K562 (cell line): ENCODE data around the gene CLSTN1. TPM values are rescaled to one million over a fixed set of nuclear protein-coding genes. Genes with fewer than 3 reads are reported as not detected.

Experiments
- ATAC-seq: fragments of 200-7000 bp; cut with Tn5 transposase; 3 replicates; pipeline ENCODE4 v1.9.1; 2020; ENCODE audit warnings: moderate library complexity
- BruUV-seq: library from RNA; stranded (reverse); fragments of 400-500 nt; replicated peaks from 2 replicates; lab custom pipeline; 2021; lab: Mats Ljungman, UMichigan
- CTCF ChIA-PET: fragments of 300-600 bp; formaldehyde crosslinking; extraction: SDS; loops from one replicate; lab custom pipeline; 2021; ENCODE audit warnings: low intra/inter-chr PET ratio; lab: Yijun Ruan, JAX
- POLR2A ChIA-PET: fragments of 300-600, 350-650 bp; sonication (Branson Sonifier 250); formaldehyde crosslinking; extraction: SDS; loops from one replicate; lab custom pipeline; 2021; ENCODE audit warnings: antibody characterized with exemption, inconsistent platforms; lab: Yijun Ruan, JAX
- DNase-seq, 4 experiments: peaks; one replicate each; pipeline versions ENCODE4 v3.0.0 to v3.0.0-alpha.2; 2011 to 2018; ENCODE audit warnings: low spot score in 3 of 4, mixed read lengths in 3 of 4; ENCODE audit errors: extremely low read depth in 1 of 4
- FAIRE-seq: peaks from 2 replicates; lab custom pipeline; 2011; peaks lifted over from hg19 to GRCh38; lab: Jason Lieb, UNC
- H2AFZ ChIP-seq: 2 replicates; pipeline ENCODE4 v1.6.0; 2011; ENCODE audit warnings: low read depth, low read length, control low read depth, inconsistent platforms
- H3K27ac ChIP-seq: fragments of 200-600 bp; 3 replicates; pipeline ENCODE4 v1.8.0; 2011; ENCODE audit warnings: low read depth, mild to moderate bottlenecking, control low read depth, inconsistent platforms, low read length, moderate library complexity, mixed read lengths; ENCODE audit errors: extremely low read depth
- H3K27me3 ChIP-seq, 2 experiments: fragments of 300-600 bp in 1 of 2; 2 replicates in 1 of 2; 3 replicates in 1 of 2; pipeline versions ENCODE4 v1.6.0 to v1.8.0; 2011; ENCODE audit warnings: inconsistent platforms in 2 of 2, low read length in 2 of 2, mild to moderate bottlenecking in 1 of 2, mixed read lengths in 1 of 2, moderate library complexity in 1 of 2; ENCODE audit not compliant: control insufficient read depth in 2 of 2, insufficient read depth in 2 of 2
- H3K36me3 ChIP-seq: fragments of 300-600 bp; 3 replicates; pipeline ENCODE4 v1.8.0; 2011; ENCODE audit warnings: mild to moderate bottlenecking, low read length, inconsistent platforms; ENCODE audit not compliant: control insufficient read depth, insufficient read depth
- H3K4me1 ChIP-seq, 2 experiments: fragments of 200-600 bp in 1 of 2; replicated peaks in 1 of 2; 2 replicates in 1 of 2; 3 replicates in 1 of 2; pipeline versions ENCODE4 v1.5.1 to v1.8.0; 2011; ENCODE audit warnings: inconsistent platforms in 2 of 2, low read length in 2 of 2, mild to moderate bottlenecking in 1 of 2, mixed read lengths in 1 of 2, moderate library complexity in 1 of 2; ENCODE audit not compliant: control insufficient read depth in 2 of 2, insufficient read depth in 2 of 2
- H3K4me2 ChIP-seq: 2 replicates; pipeline ENCODE4 v1.6.1; 2011; ENCODE audit warnings: low read length, control low read depth, inconsistent platforms, mixed read lengths; ENCODE audit not compliant: insufficient read depth
- H3K4me3 ChIP-seq: fragments of 200-600 bp; sonication (generic), shearing (Covaris generic); 2 replicates; pipeline ENCODE4 v1.5.1; 2016; ENCODE audit warnings: control low read depth, inconsistent platforms
- H3K79me2 ChIP-seq: fragments of 200-600 bp; 3 replicates; pipeline ENCODE4 v1.8.0; 2011; ENCODE audit warnings: low read length, inconsistent platforms; ENCODE audit not compliant: control insufficient read depth, insufficient read depth
- H3K9ac ChIP-seq, 2 experiments: 2 replicates each; pipeline versions ENCODE4 v1.6.0 to v1.6.1; 2011; ENCODE audit warnings: low read depth in 2 of 2, low read length in 2 of 2, control low read depth in 1 of 2, inconsistent platforms in 1 of 2, mild to moderate bottlenecking in 1 of 2, mixed read lengths in 1 of 2; ENCODE audit not compliant: insufficient read depth in 1 of 2
- H3K9me1 ChIP-seq: one replicate; pipeline ENCODE4 v1.6.0; 2011; ENCODE audit warnings: inconsistent platforms, mild to moderate bottlenecking, low read length, moderate library complexity; ENCODE audit not compliant: control insufficient read depth, insufficient read depth
- H3K9me3 ChIP-seq: replicated peaks from 2 replicates; pipeline ENCODE4 v1.5.1; 2011; ENCODE audit warnings: low read depth, low read length, inconsistent platforms; ENCODE audit not compliant: control insufficient read depth, insufficient read depth
- H4K20me1 ChIP-seq: replicated peaks from 2 replicates; pipeline ENCODE4 v1.6.1; 2011; ENCODE audit warnings: low read length, inconsistent platforms, mixed read lengths; ENCODE audit not compliant: control insufficient read depth, insufficient read depth
- CBFA2T3 ChIP-seq: fragments of 450-650 bp; IDR thresholded peaks from 2 replicates; pipeline ENCODE4 v1.6.1; 2017
- IRF1 ChIP-seq: sonication (generic); formaldehyde crosslinking; IDR thresholded peaks from 2 replicates; pipeline ENCODE4 v1.8.0; 2022; ENCODE audit warnings: missing genetic modification reagents, mild to moderate bottlenecking, borderline replicate concordance
- SRSF7 ChIP-seq: fragments of 200-400 bp; formaldehyde crosslinking; optimal IDR thresholded peaks from 2 replicates; pipeline ENCODE3; 2017; ENCODE audit warnings: mild to moderate bottlenecking, low read depth, low read length
- ZNF143 ChIP-seq: sonication (generic); formaldehyde crosslinking; IDR thresholded peaks from 2 replicates; pipeline ENCODE4 v1.9.0; 2022; ENCODE audit warnings: mild to moderate bottlenecking, missing genetic modification reagents
- ZNF282 ChIP-seq: sonication (generic); formaldehyde crosslinking; IDR thresholded peaks from 2 replicates; pipeline ENCODE4 v1.8.1; 2023; ENCODE audit warnings: missing genetic modification reagents
- WGBS: fragments of 100-300 bp; shearing (Covaris generic); methylation state at CpG from one replicate; pipeline ENCODE4 v1.1.6; 2016; ENCODE audit warnings: low coverage, mixed read lengths; ENCODE audit not compliant: insufficient coverage; ENCODE audit errors: missing lambda C conversion rate; 5-methylcytosine and 5-hydroxymethylcytosine counted together
- in situ Hi-C: fragments of 300-500 bp; cut with MboI; formaldehyde crosslinking; loops from 4 replicates; pipeline ENCODE4 v1.15.0; 2018; ENCODE audit warnings: inconsistent platforms, mixed read lengths
- intact Hi-C: fragments of 100-400 bp; cut with micrococcal nuclease; formaldehyde crosslinking; loops from 2 replicates; pipeline ENCODE4 v1.14.2; 2022
- polyA plus RNA-seq, 8 experiments: library from polyadenylated mRNA; depleted of rRNA in 4 of 8; stranded (reverse) in 5 of 8; unstranded in 3 of 8; fragments of >200 nt; fragmentation: Nextera tagmentation in 2 of 8; fragmentation: Illumina TruSeq in 1 of 8; extraction: Ambion mirVana in 2 of 8; extraction: Trizol in 1 of 8; gene quantifications; 2 replicates each; pipeline versions ENCODE4 v1.2.1 to v1.2.3, GENCODE V29; 2011 to 2014; ENCODE audit warnings: inconsistent platforms in 1 of 8, missing spikeins in 1 of 8
- total RNA-seq, 7 experiments: library from RNA; depleted of rRNA in 6 of 7; stranded (reverse); fragments of >200 nt in 6 of 7; fragmentation: Illumina TruSeq in 2 of 7; extraction: Trizol in 2 of 7; gene quantifications; 2 replicates each; pipeline versions ENCODE4 v1.2.1 to v1.2.3, GENCODE V29; 2011 to 2021; ENCODE audit warnings: low replicate concordance in 1 of 7
- TF ChIP-seq, protein P1 (sequence below): fragments of 450-650 bp; IDR thresholded peaks from 2 replicates; pipeline ENCODE4 v1.6.1; 2018; ENCODE audit warnings: mild to moderate bottlenecking, low read depth; ENCODE audit not compliant: partially characterized antibody

Gene CLSTN1
- total and polyA plus RNA-seq, 9 of the 15 experiments (the other 6 are each of a cell fraction or from before 2014, with no cell fraction given) = 1.1 to 32.5 (median 13.3) TPM

GRCh38 chr1:9792156-9793042, 31.4 kb downstream of the CLSTN1 start:
- no peaks in the 10 kb centered on the region for H3K79me2 ChIP-seq
- intact Hi-C loops = no loop called here
- no peak for ATAC-seq
- H2AFZ ChIP-seq = no peak overlapping the region
- peaks cover 0 to 11% of the 10 kb centered on the region in 2 experiments; a peak in 4 of 5 replicates for H3K4me1 ChIP-seq
- ChIA-PET POLR2A (interaction anchor here (1.2 kb wide), 1 partner anchor 13 kb away, joined by 6 read pairs; no protein-coding TSS in a partner anchor), CTCF (interaction anchor here (1.1 kb wide), 1 partner anchor 8 kb away, joined by 4 read pairs; no protein-coding TSS in a partner anchor)
- WGBS = 49% methylated on average over 14 of the region's 14 CpGs
- H3K4me3 ChIP-seq = no peak overlapping the region
- TF ChIP-seq SRSF7 = no peak
- TF ChIP-seq, protein P1, sequence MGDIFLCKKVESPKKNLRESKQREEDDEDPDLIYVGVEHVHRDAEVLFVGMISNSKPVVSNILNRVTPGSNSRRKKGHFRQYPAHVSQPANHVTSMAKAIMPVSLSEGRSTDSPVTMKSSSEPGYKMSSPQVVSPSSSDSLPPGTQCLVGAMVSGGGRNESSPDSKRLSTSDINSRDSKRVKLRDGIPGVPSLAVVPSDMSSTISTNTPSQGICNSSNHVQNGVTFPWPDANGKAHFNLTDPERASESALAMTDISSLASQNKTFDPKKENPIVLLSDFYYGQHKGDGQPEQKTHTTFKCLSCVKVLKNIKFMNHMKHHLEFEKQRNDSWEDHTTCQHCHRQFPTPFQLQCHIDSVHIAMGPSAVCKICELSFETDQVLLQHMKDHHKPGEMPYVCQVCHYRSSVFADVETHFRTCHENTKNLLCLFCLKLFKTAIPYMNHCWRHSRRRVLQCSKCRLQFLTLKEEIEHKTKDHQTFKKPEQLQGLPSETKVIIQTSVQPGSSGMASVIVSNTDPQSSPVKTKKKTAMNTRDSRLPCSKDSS = no peak
- no peak for TF ChIP-seq CBFA2T3
- TF ChIP-seq ZNF143 (CRISPR knock-in tag) = no peak
- TF ChIP-seq ZNF282 (CRISPR knock-in tag) = no peak
- TF ChIP-seq IRF1 (CRISPR knock-in tag) = no peak
- no peak overlapping the region for H3K4me2 ChIP-seq
- no peak for FAIRE-seq
- in situ Hi-C loops = no loop called here
- BruUV-seq = no TSS peak
- peak in 1 of 4 experiments; percentile 10 for DNase-seq
- no peaks in the 10 kb centered on the region for H3K36me3 ChIP-seq
- peaks cover 12% of the 10 kb centered on the region for H4K20me1 ChIP-seq
- peaks cover 0 to 5% of the 10 kb centered on the region in 2 experiments; a peak in 1 of 5 replicates for H3K27me3 ChIP-seq
- H3K9me1 ChIP-seq = no peaks in the 10 kb centered on the region
- H3K9me3 ChIP-seq = no peaks in the 10 kb centered on the region
- no peak overlapping the region for H3K9ac ChIP-seq
- H3K27ac ChIP-seq = no peak overlapping the region
